HG02759 (cell line): ENCODE measurements around the gene RNF213.
"Not testable (repeated sequence)": the region's sequence is repeated elsewhere in the genome, so short reads cannot be mapped to it uniquely, and the experiment has no call there.

Source experiments
- ATAC-seq: cut with Tn5 transposase; IDR thresholded peaks from one replicate; pipeline ENCODE4 v1.9.1; 2021; ENCODE audit warnings: mild to moderate bottlenecking, moderate library complexity; ENCODE audit not compliant: unreplicated experiment

Gene RNF213

DNA sequence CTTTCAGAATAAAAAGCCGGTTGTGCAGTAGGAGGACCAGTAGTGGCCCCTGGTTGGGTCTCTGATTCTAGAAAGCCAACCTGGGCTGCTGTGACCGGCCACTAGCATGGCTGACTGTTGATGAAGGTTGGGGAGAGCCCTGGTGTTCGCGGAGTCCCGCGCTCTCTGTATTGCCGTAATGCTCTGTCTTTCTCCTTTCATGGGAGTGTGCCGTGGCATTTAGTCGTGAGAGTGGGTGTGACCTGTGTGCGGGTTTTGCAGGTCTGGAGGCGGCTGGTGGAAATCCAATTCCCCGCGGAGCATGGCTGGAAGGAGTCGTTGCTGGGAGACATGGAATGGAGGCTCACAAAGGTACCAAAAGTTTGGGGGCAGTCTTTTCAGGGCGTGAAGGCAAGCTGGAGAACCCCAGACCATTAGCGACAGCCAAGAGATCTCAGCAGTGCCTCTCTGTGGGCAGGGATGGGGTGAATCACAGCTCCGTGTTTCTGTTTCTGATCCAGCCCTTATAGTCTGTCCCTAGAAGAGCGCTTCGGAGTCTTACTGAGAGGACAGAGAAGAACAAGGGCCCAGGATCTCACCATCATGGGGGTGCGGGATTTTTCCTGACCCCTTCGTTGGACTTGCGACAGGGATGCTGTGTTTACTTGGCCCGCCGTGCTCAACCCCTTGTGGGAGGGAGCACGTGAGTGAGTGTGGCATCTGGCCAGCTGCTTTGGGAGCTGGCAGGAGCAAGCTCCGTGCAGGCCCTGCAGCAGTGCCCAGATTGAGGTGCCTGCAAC is 56.5 kb downstream of the RNF213 start:
- no peak for ATAC-seq

DNA sequence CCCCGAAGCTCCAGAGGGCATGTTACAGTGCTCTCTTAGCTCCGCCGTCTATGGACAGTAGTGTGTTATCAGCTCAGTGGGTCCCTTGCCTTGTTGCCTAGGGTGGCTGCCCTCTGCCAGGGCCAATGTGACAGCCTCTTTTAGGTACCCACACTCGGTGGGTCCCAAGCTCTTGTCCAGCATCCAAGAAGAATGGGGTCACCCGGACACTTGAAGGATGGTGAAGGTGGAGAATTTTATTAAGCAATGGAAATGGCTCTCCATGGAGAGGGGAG is 57.0 kb downstream of the RNF213 start:
- ATAC-seq = no peak

DNA sequence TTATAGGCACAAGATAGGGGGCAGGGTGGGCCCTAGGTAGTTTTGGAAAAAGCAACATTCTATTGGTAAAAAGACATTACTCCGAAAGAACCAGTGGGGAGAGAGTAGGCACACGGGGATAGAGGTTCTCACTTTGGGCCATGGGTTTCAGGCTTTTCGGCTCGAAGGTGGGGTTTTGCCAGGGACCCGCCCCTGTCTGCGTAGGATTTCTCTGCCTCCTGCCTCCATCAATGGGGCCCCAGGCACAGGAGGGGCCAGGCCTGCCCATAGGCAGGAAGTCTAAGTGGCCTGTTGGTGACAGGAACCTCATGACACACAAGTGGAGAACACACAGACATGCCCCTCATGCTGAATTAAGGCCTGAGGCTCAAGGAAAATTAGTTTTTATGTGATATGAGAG is 57.5 kb downstream of the RNF213 start:
- ATAC-seq = no peak

DNA sequence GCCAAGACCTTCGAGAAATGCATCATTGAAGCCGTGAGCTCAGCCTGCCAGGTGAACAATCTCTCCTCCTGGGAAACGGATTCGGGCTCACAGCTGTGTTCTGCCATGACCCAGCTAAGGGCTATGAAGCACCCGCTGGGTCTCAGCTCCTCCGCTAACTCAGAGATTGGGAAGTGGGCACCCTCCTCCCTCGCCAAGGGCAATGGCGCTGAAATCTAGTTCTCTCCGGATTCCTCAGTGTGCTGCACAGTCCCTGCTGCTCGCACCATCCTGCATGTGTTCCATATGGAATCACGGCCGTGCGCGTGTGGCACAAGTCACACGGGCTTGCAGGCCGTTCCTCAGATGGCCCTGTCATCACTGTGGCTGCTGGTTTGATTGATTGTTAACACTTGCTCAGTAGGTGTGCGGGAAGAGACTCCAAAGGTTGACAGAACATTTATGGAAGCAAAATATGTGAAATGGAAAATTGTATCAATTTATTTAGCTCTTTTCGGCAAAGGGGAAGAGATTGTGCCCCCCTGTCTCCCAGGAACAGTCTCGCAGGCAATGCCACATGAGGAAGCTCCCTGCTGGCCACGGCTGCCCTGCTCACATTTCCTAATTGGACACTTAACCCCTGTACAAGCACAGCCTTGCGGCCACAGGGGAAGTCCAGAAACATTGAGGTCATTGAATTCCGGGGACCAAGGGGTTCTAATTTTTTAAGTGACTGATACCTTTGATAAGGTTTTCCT is 58.8 kb downstream of the RNF213 start:
- no peak for ATAC-seq

DNA sequence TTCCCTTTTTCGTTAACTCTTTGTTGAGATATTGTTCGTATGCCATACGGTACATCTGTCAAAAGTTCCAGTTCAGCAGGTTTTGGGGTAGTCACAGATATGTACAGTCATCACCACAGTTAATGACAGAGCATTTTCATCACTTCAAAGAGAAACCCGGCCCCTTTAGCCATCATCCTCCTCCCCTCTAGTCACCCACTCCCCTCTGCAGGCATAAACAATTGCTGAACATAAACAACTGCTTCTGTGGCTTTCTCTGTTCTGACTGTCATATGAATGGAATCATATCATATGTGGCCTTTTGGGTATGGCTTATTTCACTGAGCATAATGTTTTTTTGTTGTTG is 59.3 kb downstream of the RNF213 start:
- no peak for ATAC-seq

DNA sequence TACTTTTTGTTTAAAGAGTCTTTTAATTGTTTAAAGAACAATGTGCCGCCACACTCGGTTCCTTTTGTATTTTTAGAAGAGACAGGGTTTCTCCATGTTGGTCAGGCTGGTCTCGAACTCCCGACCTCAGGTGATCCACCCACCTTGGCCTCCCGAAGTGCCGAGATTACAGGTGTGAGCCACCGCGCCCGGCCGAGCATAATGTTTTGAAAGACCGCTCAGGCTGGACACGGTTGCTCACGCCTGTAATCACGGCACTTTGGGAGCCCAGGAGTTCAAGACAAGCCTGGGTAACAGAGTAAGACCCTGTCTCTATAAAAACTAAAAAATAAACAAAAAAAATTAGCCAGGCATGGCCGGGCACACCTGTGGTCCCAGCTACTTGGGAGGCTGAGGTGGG is 59.8 kb downstream of the RNF213 start:
- ATAC-seq = no peak

DNA sequence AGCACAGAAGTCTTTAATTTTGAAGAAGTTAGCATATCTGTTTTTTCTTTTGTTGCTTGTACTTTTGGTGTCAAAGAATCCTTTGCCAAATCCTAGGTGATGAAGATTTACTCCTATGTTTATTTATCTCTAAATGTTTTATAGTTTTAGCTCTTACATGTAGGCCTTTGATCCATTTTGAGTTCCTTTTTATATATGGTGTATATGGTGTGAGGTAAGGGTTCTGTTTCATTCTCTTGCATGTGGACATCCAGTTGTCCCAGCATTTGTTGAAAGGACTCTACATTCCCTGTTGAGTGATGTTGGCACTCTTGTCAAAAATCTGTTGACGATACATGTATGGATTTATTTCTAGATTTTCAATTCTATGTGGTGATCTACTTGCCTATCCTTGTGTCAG is 62.2 kb downstream of the RNF213 start:
- no peak for ATAC-seq

DNA sequence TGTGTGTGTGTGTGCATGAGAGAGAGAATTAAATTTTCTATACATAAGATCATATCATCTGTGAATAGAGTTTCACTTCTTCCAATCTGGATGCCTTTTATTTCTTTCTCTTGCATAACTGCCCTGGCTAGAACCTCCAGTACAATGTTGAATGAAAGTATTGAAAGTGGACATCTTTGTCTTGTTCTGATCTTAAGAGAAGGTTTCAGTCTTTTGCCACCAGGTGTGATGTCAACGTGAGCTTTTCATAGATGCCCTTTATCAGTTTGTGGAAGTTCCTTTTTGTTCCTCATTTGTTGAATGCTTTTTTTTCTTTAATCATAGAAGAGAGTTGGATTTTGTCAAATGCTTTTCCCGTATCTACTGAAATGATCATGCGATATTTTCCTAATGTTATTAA is 63.3 kb downstream of the RNF213 start:
- ATAC-seq = no peak

DNA sequence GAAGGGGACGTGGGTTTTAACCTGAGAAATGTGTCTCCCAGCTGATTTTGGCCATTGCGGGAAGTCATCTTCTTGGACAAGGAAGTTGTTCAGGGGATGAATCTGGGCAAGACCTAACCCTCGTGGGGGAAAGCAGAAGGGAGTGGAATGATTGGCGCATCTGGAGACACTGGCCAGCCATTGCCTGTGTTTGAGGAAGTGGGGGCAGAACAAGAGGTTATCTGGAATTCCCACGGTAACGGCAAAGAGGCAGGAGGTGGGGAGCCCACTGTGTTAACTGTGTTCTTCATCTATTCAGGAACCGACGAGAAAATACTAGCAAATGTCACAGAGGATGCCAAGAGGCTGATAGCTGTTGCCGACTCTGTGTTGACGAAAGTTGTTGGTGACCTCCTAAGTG is 66.9 kb downstream of the RNF213 start:
- no peak for ATAC-seq

DNA sequence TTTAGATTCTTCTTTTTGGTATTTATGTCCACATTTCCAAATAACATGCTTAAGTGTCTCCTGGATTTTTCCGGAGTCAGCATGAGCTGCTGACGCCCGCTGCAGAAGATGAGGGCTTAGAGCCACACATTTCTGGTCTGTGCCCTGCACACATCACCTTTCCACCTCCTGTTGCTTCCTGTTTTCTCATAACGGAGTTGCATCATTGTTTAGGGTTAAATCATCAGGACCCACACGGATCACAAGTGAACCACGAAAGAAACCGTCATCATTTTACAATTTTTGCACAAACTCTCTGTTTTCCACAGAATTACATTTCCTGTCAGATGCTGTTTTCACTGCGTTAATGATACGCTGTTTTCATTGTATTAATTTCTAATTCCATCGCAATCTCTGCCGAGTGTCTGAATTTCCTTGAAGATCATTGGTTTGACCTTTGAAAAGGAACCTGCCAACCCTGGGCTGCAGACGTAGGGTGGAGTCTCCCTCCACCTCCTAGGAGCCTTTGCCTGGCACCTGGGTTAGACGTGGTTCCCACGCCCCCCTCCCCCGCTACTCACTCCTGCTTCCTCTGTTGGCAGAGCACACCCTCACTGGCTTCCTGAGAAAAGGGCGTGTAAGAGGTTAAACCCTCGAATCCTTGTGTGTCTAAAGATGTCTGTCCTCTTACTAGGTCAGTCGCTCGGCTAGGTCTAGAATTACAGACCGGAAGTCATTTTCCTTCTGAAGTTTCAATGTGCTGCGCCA is 68.2 kb downstream of the RNF213 start:
- ATAC-seq = no peak

DNA sequence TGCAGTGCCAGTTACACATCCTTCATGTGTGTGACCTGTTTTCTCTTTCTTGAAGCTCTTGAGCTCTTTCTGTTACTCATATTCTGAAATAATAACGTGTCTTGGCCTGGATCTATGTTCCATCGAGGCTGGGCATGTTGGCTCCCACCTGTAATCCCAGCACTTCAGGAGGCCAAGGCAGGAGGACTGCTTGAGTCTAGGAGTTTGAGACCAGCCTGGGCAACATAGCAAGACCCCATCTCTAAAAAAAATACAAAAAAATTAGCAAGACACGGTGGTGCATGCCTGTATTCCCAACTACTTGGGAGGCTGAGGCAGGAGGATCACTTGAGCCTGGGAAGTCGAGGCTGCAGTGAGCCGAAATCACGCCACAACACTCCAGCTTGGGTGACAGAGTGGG is 68.8 kb downstream of the RNF213 start:
- not testable (repeated sequence) for ATAC-seq

DNA sequence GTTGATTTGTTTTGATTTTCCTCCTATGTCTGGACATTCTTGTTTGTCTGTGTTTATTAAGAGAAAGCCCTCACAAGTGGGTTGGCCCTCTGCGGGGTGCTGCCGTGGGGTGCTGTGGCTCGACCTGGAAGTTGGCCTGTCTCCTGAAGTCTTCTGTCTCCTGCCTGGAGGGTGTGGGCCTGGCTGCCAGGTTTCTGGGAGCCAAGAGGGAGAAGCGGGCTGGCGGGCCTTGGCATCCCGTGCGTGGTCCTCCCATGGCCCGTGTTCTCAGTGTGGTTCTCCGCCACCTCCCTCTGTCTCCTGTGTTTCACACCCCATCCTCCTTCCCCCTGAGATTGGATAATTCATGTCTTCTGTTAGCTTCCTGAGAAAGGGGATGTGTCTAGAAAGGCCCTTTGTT is 69.6 kb downstream of the RNF213 start:
- no peak for ATAC-seq

DNA sequence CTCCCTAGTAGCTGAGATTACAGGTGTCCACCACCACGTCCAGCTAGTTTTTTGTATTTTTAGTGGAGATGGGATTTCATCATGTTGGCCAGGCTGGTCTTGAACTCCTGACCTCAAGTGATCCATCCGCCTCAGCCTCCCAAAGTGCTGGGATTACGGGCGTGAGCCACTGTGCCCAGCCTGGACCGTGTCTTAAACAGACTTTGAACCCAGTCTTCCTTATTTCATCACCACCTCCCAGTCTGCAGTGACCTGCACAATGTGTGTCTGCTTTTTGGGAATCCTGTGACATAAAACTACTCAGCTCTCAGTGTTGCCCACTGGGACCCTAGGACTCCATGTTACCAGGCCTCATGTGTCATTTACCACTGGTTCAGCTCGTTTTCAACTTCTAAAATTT is 70.3 kb downstream of the RNF213 start:
- not testable (repeated sequence) for ATAC-seq

DNA sequence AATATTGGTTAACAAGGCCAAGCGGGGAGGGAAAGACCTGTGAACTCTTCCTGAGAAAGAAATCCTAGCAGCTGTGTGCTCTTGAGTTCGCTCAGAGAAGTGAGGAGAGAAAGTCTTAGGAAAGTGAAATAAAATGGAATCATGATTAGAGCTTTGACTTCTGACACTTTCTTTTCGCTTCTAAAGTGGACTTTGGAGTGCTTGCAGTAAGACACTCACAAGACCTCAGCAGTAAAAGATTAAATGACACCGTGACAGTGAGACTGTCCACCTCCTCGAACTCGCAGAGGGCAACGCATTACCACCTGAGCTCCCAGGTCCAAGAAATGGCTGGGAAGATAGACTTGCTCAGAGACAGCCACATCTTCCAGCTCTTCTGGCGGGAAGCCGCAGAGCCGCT is 71.2 kb downstream of the RNF213 start:
- ATAC-seq = no peak

DNA sequence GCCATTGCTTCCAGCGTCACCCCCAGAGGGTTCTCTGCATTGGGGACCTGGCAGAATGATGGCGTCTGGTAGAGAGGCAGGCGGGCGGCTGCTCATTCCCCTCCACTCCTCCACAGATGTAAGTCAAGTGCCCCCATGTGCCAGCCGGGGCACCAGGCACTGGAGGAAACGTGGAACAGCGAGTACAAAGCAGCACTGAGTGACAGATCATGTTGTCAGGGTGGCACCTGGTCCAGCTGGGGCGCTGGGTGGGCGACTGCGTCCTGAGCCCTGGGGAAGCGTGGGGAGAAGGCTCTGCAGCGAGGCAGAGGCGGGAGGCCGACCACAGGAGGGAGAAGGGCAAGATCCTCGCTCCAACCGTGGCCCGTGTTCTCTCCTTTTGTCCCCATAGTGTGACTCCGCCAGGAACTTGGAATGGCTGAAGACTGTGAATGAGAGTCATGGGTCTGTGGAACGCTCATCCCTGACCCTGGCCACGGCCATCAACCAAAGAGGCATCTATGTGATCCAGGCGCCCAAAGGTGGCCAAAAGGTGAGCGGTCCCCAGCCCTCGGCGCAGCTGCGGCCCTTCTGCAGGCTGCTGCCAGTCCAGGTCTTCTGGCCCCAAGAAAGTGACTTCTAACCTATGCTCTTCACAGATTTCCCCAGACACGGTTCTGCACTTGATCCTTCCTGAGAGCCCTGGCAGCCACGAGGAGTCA is 76.7 kb downstream of the RNF213 start:
- no peak for ATAC-seq

DNA sequence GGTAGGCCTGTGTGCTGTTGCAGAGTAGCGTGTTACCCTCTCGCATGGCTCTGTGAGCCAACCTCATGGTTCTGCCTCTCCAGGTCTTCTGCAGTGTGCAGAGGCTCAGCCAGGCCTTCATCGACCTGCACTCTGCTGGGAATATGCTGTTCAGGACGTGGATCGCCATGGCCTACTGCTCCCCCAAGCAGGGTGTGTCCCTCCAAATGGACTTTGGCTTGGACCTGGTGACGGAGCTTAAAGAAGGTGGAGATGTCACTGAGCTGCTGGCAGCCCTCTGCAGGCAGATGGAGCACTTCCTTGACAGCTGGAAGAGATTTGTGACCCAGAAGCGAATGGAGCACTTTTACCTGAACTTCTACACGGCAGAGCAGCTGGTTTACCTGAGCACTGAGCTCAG is 78.5 kb downstream of the RNF213 start:
- no peak for ATAC-seq

DNA sequence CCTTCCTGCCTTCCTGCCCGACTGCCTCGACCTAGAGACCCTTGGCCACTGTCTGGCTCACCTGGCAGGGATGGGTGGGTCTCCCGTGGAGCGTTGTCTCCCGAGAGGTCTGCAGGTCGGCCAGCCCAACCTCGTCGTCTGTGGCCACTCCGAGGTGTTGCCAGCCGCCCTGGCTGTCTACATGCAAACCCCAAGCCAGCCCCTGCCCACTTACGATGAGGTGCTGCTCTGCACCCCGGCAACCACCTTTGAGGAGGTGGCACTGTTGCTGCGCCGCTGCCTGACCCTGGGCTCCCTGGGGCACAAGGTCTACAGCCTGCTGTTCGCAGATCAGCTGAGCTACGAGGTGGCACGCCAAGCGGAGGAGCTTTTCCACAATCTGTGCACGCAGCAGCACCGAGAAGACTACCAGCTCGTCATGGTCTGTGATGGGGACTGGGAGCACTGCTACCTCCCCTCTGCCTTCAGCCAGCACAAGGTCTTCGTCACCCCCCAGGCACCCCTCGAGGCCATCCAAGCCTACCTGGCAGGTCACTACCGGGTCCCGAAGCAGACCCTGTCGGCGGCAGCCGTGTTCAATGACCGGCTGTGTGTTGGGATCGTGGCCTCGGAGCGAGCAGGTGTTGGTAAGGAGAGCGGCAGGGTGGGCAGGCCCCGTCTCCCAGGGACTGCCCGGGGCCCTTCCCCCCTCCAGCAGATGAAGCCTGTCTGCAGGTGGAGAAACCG is 79.2 kb downstream of the RNF213 start:
- ATAC-seq = no peak

DNA sequence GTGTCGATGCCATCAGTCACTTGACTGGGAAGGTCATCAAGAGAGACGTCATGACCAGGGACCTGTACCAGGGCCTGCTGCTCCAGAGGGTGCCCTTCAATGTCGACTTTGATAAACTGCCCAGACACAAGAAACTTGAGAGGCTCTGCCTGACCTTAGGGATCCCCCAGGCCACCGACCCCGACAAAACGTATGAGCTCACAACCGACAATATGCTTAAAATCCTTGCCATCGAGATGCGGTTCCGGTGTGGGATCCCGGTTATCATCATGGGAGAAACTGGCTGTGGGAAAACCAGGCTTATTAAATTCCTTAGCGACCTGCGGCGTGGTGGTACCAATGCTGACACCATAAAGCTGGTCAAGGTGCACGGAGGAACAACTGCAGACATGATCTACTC is 84.7 kb downstream of the RNF213 start:
- ATAC-seq = no peak

DNA sequence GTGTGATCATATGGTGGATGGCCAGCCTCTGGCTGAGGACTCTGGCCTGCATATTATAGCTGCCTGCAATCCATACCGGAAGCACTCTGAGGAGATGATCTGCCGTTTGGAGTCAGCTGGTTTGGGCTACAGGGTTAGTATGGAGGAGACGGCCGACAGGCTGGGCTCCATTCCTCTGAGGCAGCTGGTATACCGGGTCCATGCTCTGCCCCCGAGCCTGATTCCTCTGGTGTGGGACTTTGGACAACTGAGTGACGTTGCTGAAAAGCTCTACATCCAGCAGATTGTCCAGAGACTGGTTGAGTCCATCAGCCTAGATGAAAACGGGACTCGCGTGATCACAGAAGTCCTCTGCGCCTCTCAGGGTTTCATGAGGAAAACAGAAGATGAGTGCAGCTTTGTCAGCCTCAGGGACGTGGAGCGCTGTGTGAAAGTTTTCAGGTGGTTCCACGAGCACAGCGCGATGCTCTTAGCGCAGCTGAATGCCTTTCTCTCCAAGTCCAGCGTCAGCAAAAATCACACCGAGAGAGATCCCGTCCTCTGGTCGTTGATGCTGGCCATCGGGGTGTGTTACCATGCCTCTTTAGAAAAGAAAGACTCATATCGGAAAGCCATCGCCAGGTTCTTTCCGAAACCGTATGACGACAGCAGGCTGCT is 85.3 kb downstream of the RNF213 start:
- ATAC-seq = no peak

DNA sequence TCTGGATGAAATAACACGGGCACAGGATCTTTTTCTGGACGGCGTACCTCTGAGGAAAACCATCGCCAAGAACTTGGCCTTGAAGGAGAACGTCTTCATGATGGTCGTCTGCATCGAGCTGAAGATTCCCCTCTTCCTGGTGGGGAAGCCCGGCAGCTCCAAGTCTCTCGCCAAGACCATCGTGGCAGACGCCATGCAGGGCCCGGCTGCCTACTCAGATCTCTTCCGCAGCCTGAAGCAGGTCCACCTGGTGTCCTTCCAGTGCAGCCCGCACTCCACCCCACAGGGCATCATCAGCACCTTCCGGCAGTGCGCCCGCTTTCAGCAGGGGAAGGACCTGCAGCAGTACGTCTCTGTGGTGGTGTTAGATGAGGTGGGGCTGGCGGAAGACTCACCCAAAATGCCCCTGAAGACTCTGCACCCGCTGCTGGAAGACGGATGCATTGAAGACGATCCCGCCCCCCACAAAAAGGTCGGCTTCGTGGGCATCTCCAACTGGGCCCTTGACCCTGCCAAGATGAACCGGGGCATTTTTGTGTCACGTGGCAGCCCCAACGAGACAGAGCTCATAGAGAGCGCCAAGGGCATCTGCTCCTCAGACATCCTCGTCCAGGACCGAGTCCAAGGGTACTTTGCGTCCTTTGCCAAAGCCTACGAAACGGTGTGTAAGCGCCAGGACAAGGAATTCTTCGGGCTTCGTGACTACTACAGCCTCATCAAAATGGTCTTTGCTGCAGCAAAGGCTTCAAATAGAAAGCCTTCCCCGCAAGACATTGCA is 86.0 kb downstream of the RNF213 start:
- no peak for ATAC-seq
